HG02763 (cell line): Measurements from ENCODE around the gene VAMP5.
A peak's percentile ranks its signal among the peaks of the same experiment; 100 is the strongest.
"Not testable (repeated sequence)": the region's sequence is repeated elsewhere in the genome, so short reads cannot be mapped to it uniquely, and the experiment has no call there.

Source experiments
- ATAC-seq: cut with Tn5 transposase; IDR thresholded peaks from one replicate; pipeline ENCODE4 v1.9.1; 2021; ENCODE audit warnings: mild to moderate bottlenecking, moderate library complexity; ENCODE audit not compliant: unreplicated experiment

The VAMP5 gene

DNA sequence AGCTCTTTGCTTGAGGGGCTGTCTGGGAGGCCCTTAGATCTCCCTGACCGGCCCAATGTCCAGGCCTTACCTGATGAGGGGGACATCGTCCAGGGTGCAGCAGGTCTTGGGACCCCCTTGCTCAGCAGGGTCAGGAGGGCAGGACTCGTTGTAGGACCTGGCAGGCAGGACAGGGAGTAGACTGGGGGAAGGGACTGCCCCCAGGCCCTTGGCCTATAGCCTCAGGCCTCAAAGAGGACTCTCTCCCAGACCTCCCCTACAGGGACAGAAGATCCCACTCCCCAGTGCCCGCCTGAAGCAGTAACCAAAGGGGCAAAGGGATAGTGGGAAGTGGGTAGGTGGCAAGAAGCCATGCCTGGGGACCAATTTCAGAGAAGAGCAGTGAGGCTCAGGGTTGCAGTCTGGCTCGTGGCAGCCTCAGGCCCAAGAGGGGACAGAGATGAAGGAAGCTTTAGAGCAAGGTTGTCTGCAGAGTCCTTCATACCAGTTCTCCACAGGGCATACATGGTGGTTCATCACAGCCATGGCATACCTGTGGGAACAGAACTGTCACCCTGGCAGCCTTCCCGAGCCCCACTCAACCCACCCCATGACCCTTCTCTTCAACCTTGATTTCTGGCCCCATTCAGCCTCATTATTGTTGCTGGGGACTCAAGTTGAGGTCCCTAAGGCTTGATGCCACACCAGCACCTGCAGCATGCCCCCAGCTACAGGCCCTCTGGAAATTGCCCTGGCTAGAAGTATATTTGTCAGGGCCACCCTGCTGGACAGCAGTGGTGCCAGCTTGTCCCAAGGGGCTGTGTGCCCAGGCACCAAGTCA, 16.9 kb downstream of the VAMP5 start:
- no peak for ATAC-seq

DNA sequence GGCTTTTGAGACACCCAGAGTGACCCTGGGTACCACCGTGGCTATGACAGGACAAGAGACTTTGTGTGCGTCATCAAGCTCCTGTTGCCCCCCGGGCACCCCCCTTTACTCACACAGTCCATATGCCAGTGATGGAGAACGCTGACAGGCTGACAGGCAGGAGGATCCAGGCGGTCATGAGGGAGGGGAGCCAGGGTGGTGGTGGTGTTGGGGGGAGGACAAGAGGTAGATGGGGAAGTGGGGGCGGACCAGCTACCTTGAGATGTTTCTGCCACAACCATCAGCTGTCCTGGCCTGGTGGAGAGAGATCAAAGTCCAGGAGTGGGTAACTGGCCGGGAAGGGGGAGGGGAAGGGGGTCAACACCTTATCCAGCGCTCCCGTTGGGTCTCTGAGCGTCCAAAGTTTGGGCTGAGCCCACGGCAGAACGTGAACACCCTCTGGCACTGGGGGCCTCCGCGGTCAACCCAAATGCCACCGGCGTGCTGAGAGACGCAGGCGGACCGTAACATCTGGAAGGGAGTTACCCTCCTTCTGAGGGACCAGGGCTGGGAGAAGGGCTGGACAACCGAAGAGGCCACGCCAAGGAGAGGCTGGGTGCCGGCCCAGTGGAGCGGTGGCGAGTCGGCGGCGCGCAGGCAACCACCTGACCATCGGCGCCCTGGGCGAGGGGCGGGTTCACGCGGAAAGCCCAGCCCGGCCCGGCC, 17.7 kb downstream of the VAMP5 start:
- ATAC-seq, result peak; percentile 43

DNA sequence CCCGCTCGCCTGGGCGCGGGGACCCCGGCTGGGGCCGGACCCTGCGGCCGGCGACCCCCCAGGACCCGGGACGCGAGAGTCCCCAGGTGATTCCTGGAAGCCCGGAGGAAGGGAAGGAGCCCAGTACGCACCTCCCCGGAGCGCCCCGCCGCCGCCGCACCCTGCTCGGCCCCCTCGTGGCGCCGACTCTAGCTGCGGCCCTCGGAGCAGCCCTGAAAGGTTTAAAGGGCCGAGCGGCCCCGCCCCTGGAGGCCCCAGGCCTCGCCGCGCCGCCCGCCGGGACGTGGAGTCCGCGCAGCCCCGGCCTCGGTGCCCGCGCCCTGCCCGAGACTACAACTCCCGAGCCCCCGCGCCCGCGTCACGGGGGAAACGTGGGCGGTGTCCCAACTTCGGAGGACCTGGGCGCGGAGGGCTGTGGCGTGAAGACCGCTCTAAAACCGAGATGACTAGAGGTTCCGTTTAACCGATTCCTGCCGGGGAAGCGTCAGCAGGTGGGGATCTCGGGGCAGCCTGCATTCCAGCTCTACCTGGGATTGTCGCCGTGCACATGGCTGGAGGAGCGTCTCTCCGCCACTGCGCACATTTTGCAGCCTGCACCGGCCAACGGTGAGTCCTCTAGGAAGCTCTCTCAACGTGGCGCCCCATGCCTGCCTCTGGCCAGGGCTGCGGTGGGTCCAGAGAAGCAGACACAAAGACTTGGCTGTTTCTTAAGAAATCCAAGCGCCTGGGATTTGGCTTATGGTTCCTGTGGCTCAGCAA, 18.4 kb downstream of the VAMP5 start, which contains the start of gene TMEM150A:
TSS of gene TMEM150A (minus strand) at position 223 of the 759 bp plus-strand sequence. CDS start 750 bp downstream, outside the sequence.
- ATAC-seq, result peak; percentile 92

DNA sequence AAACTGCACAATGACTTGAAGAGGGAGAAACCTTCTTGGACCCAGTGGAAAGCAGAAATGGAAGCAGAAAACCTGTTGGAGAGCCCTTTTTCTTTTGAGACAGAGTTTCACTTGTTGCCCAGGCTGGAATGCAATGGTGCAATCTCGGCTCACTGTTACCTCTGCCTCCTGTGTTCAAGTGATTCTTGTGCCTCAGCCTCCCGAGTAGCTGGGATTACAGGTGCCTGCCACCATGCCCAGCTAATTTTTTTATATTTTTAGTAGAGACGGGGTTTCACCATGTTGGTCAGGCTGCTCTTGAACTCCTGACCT, 19.9 kb downstream of the VAMP5 start:
- ATAC-seq, result not testable (repeated sequence)

DNA sequence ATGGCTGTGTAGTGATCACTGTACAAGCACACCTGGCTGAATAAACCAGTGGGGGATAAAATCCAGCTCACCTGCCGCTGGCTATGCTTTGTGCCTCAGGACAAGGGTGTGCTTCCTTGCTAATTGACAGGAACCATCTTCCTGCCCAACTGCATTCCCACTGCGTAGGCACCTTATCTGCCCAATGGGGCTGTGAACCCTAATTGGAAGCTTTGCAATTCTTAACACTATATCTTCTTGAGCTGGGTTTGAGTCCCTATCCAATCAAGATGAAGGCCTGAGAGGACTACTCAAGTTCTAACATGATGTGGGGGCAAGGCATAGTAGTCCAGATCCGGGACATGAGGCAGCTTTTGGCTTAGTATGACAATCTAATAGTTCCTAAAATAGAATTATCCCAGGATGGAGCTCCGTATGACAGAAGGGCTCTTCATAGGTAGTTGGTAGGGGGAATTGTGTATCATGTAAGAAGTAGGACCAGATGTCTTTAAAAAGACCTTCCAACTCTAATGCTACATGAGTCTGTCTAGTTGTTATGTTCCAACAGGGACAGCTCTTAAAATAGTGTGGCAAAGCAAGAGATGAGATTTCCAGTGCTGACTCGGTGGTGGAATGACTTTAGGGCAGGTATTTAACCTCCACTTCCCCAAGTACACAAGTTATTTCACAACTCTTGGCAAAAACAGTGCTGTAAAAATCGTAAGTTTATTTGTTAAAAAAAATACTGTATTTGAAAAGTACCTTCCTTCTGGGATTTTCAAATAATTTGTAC, 20.5 kb downstream of the VAMP5 start:
- no peak for ATAC-seq

DNA sequence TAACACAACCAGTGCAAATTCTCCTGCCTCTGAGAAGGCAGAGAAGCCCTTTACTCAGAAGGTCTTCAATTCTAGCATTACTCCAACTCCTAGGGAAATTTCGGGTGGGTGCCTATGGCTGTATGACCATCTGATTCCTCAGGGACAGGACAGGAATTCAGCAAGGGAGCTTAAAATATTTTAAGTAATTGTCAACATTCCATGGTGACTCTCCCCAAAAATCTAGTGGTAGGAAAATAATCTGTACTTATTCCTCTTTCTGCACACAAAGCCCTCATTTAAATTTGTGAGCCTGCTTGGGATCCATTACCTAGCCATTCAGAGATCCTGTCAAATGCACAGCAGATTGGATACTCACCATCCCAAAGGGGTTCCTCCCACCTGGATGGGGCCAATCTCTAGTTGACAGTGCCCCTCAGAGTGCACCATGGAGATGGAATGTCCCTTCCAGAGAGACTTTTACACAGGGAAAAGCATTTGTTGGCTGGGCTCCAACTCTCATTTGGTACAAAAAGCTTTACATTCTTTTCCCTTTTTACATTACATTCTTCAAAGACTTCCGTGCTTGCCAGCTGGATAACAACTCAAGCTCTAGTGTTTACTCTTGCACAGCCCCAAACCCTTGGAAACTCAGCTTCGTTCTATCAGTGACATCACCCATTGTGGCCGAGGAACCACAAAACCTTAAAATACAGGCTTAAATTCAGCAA, 21.3 kb downstream of the VAMP5 start:
- no peak for ATAC-seq

DNA sequence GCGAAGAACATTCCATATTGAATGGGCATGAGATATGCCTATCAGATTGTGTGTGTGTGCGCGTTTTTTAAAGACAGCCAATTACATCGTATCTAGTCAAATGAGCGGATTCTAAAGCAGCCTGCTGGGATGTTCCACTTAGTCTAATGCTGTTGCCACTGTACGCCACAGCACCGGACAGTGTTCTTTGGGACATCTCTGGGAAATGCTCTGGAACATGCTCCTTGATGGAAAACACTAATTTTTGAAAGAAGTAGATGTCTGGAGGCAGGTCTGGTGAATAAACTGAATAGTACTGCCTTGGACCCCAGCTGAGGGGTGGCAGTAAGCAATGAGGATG, 21.9 kb downstream of the VAMP5 start:
- ATAC-seq, result no peak

DNA sequence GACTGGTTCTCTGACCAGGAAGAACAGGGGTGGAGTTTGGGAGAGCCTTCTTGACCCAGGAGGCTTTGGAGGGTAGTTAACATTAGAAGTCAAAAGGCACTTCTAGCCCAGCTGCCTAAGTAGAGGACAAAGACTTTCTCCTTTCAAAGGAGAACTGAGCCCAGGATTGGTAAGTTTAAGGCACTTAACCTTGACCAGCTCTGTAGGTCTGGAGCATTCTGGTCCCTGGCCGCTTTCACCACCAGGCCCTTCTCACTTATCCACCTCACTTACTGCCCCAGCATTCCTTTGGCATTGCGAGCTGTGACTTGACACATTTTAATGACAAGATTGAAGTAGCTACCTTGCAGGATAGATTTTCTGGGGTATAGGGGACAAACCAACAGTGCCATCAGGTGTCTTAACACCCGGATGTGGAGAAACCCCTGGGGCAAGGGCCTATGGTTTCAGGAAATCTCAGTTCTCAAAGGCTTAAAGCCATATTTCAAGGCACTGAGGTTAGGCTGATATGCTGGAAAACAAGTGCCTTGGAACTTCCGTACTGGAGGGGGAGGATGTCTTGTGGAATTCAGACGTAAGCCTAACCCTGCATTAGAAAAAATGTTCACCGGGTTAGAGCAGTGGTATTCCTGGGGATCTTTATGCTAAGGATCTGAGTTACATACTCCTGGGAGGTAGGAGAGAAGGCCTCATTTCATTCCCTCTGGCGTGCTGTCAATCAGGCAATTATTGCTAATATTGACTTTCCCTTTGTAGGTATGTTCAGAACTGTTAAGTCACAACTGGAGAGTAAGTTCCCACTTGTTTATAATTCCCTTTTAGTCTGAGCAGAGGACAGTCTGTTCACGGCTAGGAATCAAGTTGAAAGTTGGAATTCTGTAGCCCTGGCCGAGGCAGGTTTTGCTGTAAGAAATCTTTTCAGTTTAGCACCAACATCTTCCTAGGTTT, 23.3 kb downstream of the VAMP5 start:
- ATAC-seq, result no peak

DNA sequence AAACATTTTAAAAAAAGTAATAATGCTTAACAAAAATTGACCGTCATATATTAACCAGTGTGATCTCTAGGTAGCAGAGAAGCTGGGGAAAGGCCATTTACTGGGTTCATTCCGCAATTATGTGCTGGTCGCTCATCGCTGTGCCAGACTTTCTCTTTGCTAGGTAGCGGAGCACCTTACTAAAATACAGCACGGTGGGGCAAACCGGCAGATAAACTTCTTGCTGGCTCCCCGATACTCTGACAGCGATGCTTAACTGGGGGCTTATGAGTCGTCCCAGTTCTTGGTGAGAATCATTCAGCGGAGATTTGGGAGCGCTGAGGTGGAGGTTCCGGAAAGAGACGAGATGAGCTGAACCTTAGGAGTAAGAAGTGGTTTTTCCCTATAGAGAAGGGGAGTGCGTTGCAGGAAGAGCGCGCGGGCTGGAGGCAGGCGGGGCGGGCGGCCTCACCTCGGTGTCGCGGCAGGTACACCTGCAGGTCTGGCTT, 27.0 kb downstream of the VAMP5 start:
- ATAC-seq, result no peak

DNA sequence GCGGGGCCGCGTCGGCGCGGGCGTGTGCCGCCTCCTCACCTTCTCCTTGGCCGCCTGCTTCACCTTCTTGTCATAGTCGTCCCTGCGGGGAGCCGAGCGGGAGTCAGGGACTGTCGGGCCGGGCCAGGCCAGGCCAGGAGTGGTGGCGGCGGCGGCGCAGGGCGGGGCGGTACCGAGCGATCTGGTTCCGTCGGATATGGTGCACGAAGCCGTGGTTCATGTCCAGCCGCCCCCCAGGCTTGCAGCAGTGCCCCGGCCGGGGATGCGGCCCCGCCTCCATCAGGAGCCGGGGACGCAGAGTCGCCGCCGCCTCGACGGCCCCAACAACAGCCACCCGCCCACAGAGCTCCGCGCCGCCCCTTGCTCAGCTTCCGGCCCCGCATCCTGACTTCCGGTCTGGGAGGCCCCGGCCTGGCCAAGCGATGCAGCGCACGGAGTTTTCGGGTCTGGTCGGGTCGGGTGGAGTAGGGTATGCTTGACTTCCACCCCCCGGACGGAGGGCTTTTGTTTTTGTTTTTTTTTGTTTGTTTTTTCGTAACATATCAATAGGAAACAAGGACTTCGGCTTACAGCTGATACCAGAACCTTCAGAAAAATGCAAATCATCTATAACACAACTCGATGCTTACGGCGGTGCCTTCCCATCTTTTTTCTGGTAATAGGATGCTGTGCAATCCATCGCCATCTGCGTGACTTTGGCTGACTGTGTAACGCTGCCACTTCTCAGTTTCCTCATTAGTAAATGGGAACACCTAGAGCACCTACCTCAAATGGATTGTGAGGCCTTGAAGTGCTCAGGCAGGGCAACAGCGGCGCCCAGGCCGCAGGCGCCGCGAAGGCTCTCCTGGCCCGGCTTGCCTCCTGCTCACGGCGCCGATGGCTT, 27.7 kb downstream of the VAMP5 start, which contains the start of gene C2orf68:
TSS of gene C2orf68 (minus strand) at position 362 of the 883 bp plus-strand sequence. CDS start at position 280, 82 bp downstream.
- peak; percentile 79 for ATAC-seq

DNA sequence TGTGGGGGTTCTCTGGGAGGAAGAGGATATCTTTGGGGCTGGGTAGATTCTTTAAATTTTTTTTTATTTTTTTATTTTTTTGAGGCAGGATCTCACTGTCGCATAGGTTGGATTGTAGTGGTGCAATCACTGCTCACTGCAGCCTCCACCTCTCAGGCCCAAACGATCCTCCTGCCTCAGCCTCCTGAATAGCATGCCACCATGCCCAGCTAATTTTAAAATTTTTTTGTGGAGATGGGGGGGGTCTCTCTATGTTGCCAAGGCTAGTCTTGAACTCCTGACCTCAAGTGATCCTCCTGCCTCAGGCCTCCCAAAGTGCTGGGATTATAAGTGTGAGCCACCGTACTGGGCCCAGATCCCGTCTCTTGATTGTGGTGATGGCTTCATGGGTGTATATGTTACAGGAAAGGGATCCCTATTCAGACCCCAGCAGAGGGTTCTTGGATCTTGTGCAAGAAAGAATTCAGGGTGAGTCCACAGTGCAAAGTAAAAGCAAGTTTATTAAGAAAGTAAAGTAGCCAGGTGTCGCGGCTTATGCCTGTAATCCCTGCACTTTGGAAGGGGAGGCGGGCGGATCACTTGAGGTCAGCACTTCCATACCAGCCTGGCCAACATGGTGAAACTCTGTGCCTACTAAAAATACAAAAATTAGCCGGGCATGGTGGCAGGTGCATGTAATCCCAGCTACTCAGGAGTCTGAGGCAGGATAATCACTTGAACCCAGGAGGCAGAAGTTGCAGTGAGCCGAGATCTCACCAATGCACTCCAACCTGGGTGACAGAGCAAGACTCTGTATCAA, 29.7 kb downstream of the VAMP5 start:
- ATAC-seq, result no peak

DNA sequence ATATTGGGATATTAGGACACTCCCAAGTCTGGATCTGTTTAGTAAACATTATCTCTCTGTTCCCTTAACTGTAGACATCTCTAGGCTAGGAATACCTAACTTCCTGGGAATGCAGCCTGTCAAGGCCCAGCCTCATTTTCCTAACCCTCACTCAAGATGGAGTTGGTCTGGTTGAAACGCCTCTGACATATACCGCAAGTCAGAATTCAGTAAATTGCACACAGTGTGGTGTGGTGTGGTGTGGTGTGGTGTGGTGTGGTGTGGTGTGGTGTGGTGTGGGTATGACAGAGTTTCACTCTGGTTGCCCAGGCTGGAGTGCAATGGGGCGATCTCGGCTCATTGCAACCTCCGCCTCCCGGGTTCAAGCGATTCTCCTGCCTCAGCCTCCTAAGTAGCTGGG, 30.5 kb downstream of the VAMP5 start:
- ATAC-seq, result not testable (repeated sequence)

DNA sequence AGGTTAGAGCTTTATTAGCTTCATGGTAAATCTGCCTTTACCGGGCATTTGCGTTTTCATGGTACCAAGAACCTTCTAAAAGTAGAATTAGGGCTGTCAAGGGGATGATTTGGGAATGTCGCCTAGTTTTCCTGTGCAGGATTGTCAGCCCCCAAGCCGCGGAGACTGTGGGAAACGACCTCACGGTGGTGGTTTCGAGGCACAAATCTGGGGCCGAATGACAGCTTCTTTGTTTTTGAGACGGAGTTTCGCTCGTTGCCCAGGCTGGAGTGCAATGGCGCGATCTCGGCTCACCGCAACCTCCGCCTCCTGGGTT, 31.1 kb downstream of the VAMP5 start:
- ATAC-seq, result no peak

DNA sequence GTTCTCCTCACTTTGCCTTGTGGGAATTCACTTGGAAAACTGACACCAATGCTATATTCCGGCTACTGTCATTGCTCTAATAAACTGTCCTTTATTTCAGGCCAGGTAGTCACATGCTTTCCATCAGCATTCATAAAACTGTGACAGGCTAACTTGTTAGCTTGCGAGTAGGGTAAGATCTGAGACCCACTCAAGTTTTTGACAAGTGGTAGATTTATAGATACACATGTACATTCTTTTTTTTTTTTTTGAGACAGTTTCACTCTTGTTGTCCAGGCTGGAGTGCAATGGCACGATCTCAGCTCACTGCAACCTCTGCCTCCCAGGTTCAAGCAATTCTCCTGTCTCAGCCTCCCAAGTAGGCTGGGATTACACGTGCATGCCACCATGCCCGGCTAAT, 33.5 kb downstream of the VAMP5 start:
- ATAC-seq, result not testable (repeated sequence)

DNA sequence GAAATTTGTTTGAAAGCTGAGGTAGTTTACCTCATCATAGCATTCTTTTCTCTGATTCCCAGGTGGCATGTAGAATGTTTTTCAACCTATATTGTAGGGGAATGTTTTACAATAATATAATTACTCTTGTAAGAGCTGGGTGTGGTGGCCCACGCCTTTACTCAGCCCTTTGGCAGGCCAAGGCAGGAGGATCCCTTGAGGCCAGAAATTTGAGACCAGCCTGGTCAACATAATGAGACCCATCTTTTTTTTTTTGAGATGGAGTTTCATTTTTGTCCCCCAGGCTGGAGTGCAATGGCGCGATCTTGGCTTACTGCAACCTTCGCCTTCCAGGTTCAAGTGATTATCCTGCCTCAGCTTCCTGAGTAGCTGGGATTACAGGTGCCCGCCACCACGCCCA, 35.4 kb downstream of the VAMP5 start:
- ATAC-seq, result no peak

DNA sequence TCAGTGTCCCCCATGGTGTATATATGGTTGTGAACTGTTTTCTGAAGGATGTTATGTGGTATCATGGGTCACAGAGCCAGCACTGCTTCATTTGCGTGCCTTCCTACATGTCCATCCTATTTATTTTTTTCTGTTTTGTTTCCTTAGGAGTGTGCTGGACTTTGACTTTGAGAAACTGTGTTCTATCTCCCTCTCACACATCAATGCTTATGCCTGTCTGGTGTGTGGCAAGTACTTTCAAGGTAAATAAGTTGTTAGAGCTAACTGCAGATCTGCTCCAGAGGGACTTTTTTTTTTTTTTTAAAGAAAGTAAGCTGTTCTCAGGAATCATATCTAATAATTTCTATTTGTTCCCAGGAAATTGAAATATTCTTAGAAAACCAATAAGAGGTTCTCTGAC, 37.1 kb downstream of the VAMP5 start:
- ATAC-seq, result no peak

DNA sequence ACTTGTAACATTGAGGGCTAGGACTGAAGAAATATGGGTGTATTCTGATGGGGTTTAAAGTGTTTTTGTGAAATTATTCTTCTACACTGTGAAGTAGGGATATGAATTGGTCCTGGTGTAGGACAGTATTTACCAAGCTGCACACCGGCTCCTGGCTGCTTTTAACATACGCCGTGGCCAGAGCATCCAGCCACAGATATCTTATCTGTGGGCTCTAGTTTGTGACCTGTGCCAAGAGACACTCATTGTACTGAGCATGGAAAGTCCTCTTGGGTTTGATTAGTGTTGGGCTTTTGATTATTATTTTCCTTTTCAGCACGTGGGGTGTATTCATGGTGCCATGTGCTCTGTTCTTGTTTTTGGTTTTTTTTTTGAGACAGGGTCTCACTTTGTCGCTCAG, 39.8 kb downstream of the VAMP5 start:
- no peak for ATAC-seq
